HL-60 (cell line): ENCODE measurements around the gene GBP5.
"Not testable (repeated sequence)": the region's sequence is repeated elsewhere in the genome, so short reads cannot be mapped to it uniquely, and the experiment has no call there.

ENCODE experiments used
- DNase-seq, 2 experiments: peaks; one replicate each; pipeline ENCODE4 v3.0.0-alpha.2; 2010 to 2020; ENCODE audit warnings: low read depth in 1 of 2, low spot score in 1 of 2
- H3K27ac ChIP-seq: fragments of 250-450 bp; sonication (Bioruptor Pico); replicated peaks from 2 replicates; pipeline ENCODE4 v1.5.1; 2020; ENCODE audit warnings: mild to moderate bottlenecking, moderate library complexity
- H3K27me3 ChIP-seq: fragments of 250-450 bp; sonication (Bioruptor Pico); 2 replicates; pipeline ENCODE4 v1.5.1; 2021; ENCODE audit warnings: mild to moderate bottlenecking, moderate library complexity; ENCODE audit not compliant: insufficient read depth, poor library complexity, severe bottlenecking
- H3K4me3 ChIP-seq: replicated peaks from 2 replicates; pipeline ENCODE4 v1.5.1; 2011; ENCODE audit warnings: mild to moderate bottlenecking, control low read depth, low read length; ENCODE audit not compliant: insufficient read depth
- CTCF ChIP-seq: IDR thresholded peaks from one replicate; pipeline ENCODE4 v1.5.1; 2011; ENCODE audit warnings: low read length, control low read depth, inconsistent platforms; ENCODE audit not compliant: insufficient read depth
- GABPA ChIP-seq: IDR thresholded peaks from 2 replicates; pipeline ENCODE4 v1.6.1; 2012; ENCODE audit warnings: low read depth
- POLR2AphosphoS5 ChIP-seq: IDR thresholded peaks from 2 replicates; pipeline ENCODE4 v1.6.1; 2012; ENCODE audit warnings: low read depth
- REST ChIP-seq: IDR thresholded peaks from 2 replicates; pipeline ENCODE4 v1.6.1; 2012; ENCODE audit warnings: low read depth; ENCODE audit not compliant: insufficient replicate concordance
- SPI1 ChIP-seq: IDR thresholded peaks from 2 replicates; pipeline ENCODE4 v1.6.1; 2012; ENCODE audit warnings: low read depth, mild to moderate bottlenecking, borderline replicate concordance
- long read RNA-seq: library from polyadenylated mRNA; unstranded; transcript quantifications from one replicate; pipeline ENCODE4 v2.0.0, GENCODE V29; 2020

Gene GBP5
- long read RNA-seq, result 0 reads

- H3K4me3 ChIP-seq, H3K27me3 ChIP-seq, DNase-seq, H3K27ac ChIP-seq: not testable (repeated sequence)
Observed at GRCh38 chr1:89272269-89273041, at the start of gene GBP5. GBP5 (minus strand) TSS chr1:89272860; CDS start chr1:89269555, 3,305 bp downstream.

GRCh38 chr1:89322402-89322801, 49.7 kb upstream of the GBP5 start:
- DNase-seq, result no peak
- no peak for TF ChIP-seq SPI1
- no peak for TF ChIP-seq CTCF
- TF ChIP-seq REST, result no peak
- TF ChIP-seq POLR2AphosphoS5, result no peak
- TF ChIP-seq GABPA, result no peak
- Histone ChIP-seq H3K27ac (no peak overlapping the region), H3K27me3 (no peaks in the 10 kb centered on the region), H3K4me3 (no peak overlapping the region)

- no peak for TF ChIP-seq CTCF
- no peak for TF ChIP-seq REST
- TF ChIP-seq SPI1, result no peak
- TF ChIP-seq POLR2AphosphoS5, result no peak
- no peaks in the 10 kb centered on the region for H3K27me3 ChIP-seq
- peak overlapping the region; percentile 32; the same call in 1 of the 2 replicates for H3K27ac ChIP-seq
- DNase-seq, result peak; percentile 60 to 65
- H3K4me3 ChIP-seq, result no peak overlapping the region
Observed at GRCh38 chr1:89312572-89312971, 39.9 kb upstream of the GBP5 start.

- Histone ChIP-seq H3K27me3 (no peaks in the 10 kb centered on the region), H3K4me3 (no peak overlapping the region), H3K27ac (peak overlapping the region; percentile 32)
- peak; percentile 30 to 43 for DNase-seq
- no peak for TF ChIP-seq REST
- no peak for TF ChIP-seq POLR2AphosphoS5
- no peak for TF ChIP-seq CTCF
- no peak for TF ChIP-seq SPI1
- TF ChIP-seq GABPA, result no peak
Observed at GRCh38 chr1:89311757-89312156, 39.1 kb upstream of the GBP5 start.
